GM10266 (cell line): ENCODE results near the gene FOXJ1.

Source experiments
- DNase-seq: peaks from one replicate; pipeline ENCODE4 v3.0.0; 2012; ENCODE audit errors: extremely low spot score
- CTCF ChIP-seq: IDR thresholded peaks from 2 replicates; pipeline ENCODE4 v1.5.1; 2012; ENCODE audit warnings: mild to moderate bottlenecking, low read depth; ENCODE audit not compliant: control insufficient read depth, insufficient read depth; ENCODE audit errors: missing control alignments

Gene FOXJ1

GRCh38 chr17:76134911-76135809 lies 5.9 kb downstream of the FOXJ1 start:
- TF ChIP-seq CTCF = no peak
- DNase-seq = no peak

DNA sequence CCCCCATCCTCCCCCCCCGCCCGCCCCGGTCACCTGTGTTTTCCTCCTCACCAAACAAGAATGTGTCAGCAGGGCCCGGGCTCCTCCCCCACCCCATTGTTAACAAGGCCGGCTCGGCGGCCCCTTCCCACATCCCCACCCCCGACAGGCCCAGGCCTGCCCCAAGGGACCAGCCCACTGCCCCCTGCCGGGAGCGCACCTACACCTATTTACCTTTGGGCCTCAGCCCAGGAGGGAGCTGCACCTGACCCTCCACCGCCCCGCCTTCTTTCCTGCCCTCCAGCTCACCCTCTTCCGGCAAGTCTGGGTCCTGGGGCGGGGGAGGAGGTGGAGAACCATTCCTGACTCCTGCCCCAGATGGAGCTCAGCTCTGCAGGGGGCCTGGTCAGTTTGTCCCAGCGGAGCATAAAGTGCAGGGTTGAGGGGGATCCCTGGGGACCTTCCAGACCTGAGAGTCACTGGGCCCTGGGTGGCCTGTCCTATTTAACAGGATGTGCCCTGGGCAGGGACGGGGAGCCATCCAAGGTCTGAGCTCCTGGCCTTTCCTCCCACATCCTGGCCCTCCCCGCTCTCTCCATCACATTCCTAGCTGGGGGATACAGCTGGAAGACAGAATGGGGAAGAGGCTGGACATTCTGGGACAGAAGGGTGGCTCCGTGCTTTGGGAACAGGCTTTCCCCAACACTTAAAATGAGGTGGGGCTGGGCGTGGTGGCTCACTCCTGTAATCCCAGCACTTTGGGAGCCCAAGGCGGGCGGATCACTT lies 8.3 kb downstream of the FOXJ1 start:
- DNase-seq = no peak
- TF ChIP-seq CTCF = no peak

DNA sequence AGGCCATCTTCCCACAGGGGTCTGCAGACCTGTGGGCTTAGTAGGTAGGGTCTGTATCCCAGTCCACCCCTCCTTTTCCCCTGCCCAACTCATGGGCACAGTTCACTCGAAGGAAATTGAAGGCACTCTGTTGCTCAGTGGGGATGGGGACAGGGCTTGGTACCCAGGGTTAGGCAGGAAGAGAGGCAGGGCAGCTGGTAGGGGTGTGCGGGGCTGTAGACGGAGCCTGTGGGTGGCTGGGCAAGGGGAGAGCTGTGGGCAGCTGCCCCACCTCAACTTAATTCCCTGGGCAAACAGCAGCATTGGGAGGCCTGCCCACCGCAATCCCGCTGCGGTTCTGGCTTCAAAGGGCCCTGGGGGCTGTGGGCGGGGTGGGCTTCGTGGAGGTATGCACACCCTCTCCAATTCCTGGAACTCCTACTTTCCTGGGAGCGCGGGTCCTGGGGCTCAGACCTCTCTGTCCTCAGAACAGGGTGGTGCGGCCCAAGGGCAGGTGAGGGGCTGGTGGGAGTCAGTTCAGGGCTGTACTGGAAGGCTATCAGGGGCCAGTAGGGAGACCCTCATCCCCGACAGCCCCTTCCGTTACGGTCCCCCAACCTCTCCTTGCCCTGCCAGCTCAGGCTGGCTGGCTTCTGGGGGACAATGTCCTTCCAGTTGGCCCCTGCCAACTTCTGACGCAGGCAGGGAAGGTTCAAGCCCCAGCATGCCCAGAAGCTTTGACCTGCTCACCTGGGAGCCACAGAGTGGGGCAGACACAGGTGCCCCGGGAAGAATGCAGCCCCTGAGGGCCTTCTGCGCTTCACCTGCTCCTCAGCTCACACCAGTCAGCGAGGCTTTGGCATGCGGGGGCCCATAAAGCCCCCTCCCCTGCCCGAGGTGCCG lies 9.1 kb downstream of the FOXJ1 start:
- no peak for DNase-seq
- no peak for TF ChIP-seq CTCF

DNA sequence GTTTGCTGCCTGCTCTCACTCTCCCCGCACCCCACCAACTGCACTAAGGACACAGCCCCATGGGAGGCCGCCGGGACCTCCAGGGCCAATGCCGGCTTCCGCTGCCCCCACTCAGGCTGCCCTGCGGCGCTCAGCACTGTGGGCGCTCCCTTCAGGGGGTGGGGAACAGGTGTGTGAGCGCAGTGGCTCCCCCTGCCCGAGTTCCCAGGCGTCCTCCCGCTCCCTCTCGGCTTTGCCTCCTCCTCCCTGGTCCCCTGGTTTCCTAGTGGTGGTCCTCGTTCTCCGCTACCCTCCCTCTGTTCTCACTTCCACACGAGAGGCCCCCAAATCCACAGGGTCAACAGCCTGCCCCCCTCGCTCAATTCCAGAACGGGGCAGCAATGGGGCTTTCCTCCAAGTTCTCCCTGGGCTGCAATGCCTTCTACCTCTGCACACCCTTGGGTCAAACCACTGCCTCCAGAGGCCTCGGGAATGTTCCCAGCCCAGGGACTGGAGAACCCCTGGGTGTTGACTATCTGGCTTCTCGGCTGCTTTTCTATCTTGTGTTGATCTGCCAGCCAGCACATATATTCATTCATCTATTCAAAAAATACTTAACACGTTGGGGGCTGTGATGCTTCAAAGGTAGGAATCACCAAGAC lies 9.9 kb downstream of the FOXJ1 start:
- no peak for DNase-seq
- no peak for TF ChIP-seq CTCF

DNA sequence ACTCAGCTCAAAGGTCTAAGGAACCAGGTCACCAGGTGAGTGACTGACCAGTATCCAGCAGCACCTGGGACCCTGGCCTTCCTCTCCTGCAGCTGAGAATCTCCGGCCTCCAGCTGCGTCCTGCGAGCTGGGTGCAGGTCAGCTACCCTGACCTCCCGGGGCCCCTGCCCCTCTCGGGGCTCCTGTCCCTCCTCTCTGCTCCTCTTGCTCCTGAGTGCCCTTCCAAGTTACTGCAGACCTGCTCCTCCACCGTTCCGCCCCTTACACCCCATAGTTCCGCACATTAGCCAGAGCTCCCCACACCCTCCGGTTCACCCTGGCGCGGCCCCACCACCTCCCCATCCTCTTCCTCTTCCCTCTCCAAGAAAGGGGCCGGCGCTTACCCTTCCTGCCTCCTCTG lies 10.6 kb downstream of the FOXJ1 start:
- DNase-seq = no peak
- TF ChIP-seq CTCF = no peak

DNA sequence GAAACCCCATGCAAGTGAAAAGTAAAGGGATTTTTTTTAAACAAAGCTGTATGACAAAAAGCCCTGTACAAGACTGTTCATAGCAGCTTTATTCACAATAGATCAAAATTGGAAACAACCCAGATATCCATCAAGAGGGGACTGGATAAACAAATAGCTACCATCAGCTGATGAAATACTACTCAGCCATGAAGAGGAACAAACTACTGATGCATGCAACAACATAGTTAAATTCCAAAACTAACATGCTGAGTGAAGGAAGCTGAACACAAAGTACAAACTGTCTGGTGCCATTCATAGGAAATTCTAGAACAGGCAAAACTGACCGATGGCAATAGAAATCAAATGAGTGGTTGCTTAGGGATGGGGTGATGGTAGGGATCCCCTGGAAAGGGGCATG lies 15.1 kb downstream of the FOXJ1 start:
- no peak for DNase-seq

More for the DNA sequence above, 15.1 kb downstream of the FOXJ1 start:
- no peak for TF ChIP-seq CTCF
